Pulmonary artery endothelial cell (primary cell): Measurements from ENCODE around the gene PGC. TPM values are rescaled to one million over a fixed set of nuclear protein-coding genes. Genes with fewer than 3 reads are reported as not detected.

Experiments
- DNase-seq: peaks from one replicate; pipeline ENCODE4 v3.0.0-alpha.2; 2011; ENCODE audit warnings: low read depth, low spot score
- total RNA-seq: library from RNA; depleted of rRNA; stranded (reverse); fragments of >200 nt; gene quantifications from 2 replicates; pipeline ENCODE4 v1.2.3, GENCODE V29; 2014

Gene PGC
- total RNA-seq, 1 donor from 2014 or later = not detected

DNA sequence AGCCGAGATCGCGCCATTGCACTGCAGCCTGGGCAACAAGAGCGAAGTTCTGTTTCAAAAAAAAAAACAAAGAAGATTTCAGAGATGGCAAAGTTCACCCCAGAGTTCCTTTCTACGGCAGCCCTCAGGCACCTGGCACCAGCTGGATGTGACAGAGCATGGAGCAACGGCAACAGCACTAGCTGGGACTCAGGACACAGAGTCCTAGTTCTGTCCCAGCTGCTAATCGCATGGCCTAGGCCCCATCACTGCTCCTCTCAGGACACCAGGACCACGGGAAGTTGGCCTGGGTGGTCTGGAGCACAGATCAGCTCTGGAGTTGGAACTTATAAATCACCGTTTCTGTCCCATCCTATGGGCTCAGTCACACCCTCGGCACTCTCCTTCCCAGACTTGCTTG, 1.1 kb downstream of the PGC start:
- DNase-seq = no peak

DNA sequence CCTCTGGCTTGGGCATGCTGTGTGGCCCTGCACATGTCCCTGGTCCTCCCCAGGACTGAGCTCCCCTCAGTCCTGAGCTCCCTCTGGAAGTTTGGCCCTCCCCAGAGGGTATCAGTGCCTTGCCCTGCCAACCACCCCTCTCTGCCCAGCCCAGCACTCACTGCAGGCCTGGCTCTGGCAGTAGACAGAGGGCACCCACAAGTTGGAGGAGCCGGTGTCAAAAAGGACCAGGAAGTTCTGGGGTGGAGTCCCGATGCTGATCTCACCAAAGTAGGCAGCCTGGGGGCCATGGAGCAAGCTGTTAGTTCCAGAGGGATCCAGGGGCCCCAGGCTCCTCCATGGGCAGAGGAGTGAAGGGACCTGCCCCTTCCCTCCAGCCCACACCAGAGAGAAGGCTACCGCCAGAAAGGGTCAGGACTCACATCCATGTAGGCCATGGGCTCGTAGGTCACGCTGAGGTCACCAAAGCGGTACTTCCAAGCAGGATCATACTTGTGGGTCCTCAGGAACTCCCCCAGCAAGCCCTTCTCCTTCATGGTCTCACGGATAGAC, 2.9 kb downstream of the PGC start:
- no peak for DNase-seq

DNA sequence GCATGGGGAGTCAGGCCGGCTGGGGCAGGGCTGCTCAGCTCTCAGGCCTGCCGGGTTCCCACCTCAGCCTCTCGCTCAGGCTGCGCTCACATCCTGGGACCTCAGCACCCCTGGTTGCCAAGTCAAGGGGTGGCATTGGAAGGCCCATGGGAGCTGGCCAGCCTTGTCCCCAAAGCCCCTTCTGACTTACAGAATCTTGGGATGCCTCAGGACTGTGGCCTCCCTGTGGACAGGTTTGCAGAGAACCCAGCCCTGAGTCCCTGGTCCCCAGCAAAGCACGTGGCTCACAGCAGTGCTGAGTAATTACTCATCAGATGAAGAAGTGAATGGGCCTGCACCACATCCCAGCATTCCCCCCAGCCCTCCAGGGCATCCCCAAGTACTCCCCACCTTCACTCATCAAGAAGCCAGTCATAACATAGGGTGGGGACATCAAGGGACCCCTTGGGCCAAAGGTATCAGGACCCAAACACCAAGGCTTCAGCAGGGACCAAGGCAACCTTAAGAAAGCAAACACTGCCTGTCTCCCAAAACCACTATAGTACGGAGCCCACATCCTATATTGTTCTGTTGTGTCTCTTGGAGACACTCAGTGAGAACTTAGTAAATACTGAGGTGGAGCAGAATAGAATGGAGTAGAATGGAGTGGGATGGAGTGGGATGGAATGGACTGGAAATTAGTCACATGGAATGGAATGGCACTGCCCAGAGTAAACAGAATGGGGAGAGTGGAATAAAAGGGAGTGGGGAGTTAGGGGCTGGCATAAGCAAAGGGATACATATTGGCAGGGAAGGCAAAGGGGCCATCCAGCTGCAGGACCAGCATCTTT, 3.6 kb downstream of the PGC start:
- DNase-seq = no peak

DNA sequence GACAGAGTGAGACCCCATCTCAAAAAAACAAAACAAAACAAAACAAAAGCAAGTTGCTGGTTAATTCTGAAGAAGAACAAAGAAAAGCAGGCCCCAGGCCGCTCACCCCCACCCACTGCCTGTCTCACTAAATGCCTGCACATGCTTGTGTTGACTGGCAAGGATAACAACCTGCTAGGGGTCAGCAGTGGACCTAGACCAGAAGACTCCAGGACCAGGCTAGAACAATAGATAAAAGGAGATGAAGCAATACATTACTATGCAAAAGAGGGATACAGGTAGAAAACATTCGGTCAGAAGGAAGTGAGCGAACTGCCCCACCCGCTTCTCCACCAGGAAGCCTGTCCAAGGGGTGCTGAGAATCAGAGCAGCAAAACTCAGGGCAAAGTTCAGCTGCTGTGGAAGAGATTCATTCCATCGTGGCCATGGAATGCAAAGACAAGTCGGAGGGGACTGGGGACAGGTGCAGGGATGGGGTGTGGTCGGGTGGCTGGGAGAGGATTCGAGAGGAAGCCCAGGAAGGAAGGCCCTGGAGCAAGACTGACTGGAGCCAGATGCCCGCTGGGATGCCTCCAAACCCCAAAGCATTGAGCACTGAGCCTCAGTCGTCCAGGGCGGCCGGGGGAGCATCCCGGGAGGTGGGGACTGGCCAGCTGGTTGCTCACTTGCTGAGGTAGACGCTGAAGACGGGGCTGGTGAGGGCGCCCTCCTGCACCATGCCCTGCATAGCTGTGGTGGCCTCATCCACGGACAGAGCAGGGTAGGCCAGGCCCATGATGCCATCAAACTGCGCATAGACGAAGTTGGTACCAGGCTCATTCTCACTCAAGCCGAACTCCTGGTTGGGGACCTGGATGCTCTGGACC, 5.3 kb downstream of the PGC start:
- no peak for DNase-seq

DNA sequence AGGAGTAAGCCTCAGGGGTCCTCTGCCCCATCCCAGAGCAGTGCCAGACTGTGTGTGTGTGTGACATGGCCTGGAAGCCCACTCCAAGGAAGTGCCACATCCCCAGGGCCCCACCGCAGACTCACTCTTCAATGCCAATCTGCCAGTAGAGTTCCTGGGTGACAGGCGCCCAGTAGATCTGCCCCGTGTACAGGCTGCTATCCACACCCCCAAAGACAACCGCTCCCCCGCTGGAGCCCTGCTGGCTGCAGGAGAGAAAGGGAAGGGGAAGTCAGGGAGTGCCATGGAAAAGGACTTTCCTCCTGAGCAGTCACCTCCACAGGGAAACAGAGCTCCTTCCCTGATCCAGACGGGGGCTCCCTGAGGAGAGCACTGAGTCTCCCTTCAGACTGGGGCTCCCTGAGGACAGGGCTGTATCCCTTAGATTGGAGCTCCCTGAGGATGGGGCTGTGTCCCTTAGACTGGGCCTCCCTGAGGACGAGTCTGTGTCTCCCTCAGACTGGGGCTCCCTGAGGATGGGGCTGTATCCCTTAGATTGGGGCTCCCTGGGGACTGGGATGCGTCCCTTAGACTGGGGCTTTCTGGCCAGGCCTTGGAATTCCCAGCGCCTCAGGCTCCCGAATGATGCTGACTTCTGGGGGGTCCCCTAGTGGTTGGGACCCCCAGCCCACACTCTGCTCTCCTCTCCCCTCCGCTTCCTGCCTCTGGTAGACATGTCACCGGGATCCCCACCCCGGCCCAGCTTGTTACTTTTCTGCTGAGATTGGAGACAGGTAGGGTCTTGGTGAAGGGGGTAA, 6.6 kb downstream of the PGC start:
- no peak for DNase-seq

DNA sequence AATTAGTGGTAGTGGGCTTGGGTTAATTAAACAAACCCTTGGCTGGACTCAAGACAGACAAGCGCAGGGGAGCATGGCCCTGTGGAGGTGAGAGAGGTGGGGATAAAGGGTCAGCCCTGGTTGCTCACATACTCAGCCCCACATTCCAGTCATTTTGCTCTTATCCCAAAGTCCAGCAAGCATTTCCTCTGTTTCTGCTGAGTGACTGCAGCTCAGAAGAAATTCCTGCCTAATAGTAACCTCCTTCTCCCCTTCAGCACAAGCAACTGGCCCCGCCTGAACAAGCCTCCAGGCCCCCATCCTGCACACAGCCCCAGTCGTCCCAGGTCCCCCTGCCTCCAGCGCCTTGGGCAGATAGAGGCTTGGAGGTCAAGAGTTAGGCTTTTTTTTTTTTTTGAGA, 8.2 kb downstream of the PGC start:
- no peak for DNase-seq

DNA sequence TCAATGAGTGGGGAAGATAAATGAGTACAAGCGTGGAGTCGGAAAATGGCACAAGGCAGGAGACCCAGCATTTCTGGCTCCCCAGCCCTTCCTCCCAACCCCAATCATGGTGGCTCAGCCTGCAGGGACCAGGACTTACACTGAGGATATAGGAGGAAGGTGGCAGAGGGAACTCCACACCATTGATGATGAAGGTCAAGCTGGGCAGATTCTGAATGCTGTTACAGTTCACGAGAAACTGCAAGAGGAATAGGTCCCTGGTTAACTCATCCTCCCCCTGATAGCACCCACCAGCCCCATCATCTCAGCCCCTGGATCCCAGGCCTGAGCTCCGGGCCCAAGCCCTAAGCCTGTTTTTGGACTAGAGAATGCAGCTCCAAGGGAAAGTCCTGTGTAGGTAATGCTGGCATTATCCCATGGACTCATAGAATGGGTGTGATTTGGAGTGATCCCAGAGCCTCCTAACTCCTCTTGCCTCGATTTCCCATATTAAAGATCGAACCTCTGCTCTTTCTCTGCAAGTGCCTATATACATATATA, 9.5 kb downstream of the PGC start:
- DNase-seq = no peak

DNA sequence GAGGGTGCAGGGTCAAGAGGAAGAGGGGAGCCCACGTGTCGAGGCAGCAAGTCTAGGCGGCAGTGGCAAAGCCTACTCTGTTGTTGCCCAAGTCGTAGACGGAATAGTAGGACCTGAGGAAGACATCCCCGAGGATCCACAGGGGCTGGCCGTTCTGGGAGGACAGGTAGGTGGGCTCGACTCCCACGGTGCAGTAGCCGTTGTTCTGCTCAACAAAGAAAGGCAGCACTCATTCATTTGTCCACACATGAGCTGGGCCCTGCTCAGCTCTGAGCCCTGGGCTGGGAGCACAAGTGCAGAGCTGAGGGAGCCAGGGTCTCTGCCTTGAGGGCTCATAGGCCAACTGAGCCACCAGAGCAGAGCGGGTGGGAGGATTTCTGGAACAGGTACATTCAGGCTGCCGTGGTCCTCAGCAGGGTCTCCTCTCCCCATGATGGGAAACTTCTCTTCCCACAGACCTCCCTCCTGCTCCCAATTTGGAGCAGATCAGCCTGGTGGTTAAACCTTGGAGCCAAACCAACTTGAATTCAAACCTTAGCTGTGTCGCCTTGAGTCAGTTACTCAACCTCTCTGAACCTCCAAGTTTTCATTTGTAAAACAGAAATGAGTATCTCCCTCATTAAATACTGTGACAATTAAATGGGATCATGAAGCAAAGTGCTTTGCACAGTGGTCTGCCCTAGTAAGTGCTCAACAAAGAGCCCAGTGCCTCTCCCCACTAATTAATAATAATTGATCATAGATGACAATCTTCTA, 10.2 kb downstream of the PGC start:
- no peak for DNase-seq

DNA sequence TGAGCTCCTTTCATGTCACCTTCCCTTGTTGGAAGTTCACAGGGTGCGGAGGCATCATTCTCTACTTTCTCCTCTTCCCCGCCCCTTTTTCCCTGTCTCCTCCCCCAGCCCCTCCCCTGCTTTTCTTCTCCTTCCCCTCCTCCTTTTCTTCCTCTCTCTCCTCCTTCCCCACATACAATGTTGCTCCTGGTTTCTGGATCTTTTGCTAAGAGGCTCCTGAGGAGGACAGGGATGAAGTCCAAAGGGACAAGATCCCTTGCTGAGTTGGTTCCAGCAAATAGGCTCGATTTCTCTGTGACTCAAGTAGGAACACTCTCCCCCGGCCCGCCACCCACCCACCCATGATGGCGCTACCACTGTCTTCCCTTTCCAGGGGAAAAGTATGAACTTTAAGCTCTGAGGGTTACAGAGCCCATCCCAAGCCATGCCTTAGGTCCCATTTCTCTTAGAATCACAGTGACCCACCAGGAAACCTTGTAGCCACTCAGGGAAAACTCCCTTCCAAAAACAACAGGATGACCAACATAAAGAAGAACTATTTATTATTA, 10.9 kb downstream of the PGC start:
- no peak for DNase-seq

DNA sequence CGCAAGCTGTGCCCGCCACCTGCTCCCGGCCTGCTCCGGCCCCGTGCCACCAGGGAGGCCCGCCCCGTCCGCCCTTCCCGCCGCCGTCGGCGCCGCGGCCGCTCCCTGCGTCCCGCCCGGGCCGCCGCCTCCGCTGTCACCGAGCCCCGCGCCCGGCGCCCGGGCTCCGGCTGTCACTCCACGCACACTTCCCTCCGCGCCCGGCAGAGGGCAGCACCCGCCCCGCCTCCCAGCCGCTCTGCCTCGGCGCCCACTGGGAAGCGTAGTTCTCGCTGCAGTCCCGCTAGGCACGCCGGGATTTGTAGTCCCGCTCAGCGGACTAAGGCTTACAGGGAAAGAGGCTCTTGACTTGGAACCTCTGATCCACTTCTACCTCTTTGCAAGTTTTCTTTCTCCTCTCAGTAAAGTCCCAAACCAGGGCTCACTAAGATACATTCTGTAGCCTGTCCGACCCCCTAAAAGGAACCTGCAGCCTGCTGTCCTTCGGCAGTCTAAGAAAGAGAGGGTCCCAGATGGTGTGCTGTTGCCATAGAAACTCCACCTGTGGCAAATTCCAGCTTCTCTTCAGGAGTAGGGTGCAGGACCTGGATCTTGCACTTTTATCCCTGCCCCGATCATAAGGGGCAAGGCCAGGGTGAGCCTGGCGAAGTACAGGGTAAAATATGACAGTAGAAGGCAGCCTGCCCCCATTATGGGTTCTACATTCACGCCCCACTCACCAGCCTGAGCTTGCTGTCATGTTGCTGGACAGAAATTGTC, 11.6 kb downstream of the PGC start, which contains the start of gene TFEB:
Gene TFEB (minus strand): TSS at position 182 of the 759 bp plus-strand sequence. CDS start 44,395 bp downstream, outside the sequence.
- DNase-seq = peak; percentile 53

DNA sequence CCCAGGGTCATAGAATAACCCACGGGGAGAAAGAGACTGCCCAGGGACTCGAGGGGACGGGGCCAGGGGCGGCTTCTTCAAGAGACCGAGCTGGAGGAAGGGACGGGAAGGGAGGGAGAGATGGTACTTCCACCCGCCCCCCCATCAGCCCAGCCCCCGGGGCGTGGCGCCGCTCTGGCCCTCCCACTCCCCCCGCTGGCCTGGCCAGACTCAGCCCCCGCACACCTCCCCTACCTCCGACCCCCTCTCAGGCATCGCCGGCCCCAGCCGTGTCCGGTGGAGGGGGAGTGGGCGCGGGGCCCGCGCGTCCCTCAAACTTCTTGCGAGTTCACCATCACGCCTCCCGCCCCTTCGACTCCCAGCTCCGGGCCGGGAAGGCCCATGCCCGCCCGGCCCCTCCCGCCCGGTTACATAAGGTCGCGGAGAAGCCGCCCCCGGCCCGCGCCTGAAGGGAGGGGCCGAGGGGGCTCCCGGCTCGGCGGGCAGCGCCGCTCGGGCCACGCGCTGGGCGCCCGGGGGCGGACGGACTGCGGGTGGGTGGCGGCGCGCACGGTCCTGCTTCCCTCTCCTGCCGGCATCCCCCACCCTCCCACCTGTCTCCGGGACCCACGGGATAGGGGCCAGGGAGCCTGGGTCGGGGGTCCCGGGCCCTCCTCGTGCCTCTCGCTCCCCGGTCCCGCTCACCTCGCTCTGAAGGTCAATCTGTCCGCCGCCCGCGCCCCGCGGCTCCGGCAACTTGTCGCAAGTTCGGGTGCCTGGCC, 12.4 kb downstream of the PGC start:
- peak; percentile 26 for DNase-seq

DNA sequence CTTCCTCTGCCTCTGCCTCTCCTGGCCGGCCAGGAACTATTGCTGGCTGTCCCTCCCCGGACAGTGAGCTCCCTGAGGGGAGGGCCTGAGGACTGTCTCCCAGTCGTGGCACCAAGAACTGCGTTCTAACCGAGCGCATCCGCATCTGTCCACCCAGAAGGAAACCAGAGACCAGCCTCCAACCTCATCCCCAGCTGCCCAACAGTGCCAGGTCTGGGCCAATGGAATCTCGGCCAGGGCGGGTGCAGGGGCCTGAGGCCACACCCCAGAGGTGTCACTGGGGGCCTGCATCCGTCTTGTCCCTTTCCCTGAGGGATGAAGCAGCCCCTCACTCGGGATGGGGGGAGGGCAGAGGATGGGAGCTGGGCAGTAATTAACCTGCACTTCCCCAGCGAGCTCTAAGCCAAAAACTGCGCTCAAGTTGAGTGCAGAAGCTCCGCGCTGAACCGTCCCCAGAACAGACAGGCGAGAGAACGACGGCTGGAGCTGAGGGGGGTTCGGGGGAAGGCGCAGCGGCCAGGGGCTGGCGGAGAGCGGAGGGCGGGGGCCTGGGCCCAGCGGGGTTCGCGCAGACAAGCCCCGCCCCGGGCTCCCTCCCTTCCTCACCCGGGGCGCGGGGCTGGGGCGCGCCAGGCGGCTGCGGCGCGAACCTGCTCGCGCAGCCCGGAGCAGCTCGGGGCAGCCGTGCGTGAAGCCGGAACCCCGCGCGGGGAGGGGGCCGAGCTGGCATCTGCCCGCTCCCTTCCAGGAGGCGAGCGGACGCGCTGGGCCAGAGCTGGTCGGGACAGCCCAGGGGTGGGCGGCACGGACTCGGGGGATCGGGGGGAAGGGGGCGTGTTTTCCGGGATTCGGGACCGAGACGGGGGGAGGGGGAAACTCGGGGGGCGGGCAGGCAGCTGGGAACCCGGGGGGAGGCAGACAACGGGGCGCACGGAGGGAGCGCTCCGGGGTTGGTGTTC, 13.2 kb downstream of the PGC start:
- no peak for DNase-seq

DNA sequence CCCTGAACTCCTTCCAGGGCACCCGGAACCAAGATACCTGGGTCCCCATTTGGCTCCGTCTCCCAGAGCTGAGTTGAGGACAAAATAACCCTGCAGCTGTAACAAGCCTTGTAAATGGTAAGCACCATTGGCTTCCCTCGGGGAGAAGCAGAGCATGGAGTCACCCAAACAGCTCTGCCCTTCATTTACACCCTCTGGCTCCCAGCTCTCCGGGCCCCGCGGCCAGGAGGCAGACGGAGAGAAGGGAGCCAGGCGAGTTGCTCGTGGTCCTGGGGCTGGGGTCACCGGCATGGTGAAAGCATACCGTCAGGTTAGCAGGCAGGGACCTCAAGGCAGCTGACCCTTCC, 13.9 kb downstream of the PGC start:
- DNase-seq = no peak

DNA sequence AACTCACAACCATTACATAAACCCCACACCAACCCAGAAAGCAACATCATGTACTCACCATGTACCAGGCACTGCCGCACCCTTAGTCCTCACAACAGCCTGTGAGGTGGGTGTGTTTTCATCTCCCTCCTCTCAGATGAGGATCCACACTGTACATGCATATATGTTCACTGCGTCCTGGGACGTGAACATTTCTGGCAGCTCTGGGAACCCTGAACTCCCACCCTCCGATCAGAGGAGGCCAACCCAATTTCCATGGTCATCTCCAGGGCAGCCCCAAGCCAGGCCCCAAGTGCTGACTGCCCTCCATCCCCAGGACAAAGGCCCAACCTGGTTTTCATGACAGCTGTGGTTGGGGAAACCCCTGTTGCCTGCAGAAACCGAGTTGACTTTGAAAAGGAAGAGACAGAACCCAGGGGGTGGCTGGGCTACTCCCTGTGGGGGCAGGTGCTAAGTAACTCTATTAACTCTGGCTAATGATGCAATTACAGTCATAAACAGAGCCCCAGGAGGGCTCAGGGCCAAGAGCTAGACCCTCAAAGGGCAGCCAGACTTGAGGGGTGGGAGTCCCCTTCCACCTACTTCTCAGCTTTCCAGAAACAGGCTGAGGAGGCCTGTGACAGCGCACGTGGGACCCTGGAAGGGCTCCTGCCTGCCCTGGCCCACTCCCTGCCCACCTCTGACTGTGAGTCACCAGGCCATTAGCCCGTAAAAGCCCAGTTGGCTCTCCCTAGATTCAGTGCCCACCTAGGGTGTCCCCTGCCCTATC, 14.4 kb downstream of the PGC start:
- no peak for DNase-seq

DNA sequence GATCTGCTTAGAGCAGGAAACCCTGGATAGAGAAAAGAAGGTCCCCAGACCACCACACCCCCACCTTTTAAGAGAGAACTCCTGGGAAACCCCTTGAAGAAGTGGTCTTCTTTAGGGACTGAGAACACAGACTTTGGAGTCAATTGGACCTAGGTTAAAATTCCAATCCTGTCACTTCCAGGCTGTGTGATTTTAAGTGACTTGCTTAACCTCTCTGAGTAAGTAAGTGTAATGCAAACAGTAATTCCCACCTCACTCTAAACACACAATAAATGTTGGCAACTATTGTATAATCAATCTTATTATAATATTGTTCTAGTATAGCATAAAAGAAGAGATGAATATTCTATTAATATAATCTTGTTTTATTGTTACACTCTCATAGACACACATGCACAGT, 15.0 kb downstream of the PGC start:
- DNase-seq = no peak

DNA sequence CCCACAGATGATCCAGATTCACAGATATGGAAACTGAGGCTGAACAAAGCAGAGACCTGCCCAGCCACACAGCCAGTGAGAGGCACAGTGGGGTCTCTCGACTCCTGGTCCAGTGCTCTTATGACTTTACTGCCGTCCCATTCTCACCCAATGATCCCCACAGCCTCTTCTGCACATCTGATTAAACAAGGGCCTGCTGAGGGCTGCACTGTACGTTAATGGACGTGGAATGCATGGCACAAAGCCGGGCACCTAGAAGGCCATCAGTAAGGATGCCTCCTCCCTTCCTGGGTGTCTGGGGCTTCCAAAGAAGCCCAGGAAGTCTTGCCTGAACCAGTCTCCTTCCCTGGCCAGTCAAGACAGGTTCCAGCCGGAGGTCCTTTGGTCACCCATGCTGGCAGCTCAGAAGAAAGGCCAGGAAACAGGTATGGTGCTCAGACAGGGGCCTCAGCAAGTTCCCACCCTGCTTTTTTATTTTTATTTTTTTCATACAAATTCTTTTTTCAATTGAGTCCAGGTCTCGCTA, 15.6 kb downstream of the PGC start:
- no peak for DNase-seq
